Activated naive CD4-positive, alpha-beta T cell treated with anti-CD3 and anti-CD28 coated beads, Interleukin-2, amount 10 ng/mL, durations not matched to agents 7 days and 5 days (primary cell): ENCODE measurements around the gene TPM3.
"Not testable (repeated sequence)": the region's sequence is repeated elsewhere in the genome, so short reads cannot be mapped to it uniquely, and the experiment has no call there.

Source experiments
- CTCF ChIA-PET: fragments of 350-600 bp; sonication (Branson Sonifier 250); formaldehyde crosslinking; loops from one replicate; lab custom pipeline; 2021; ENCODE audit warnings: antibody characterized with exemption; lab: Charles Lee
- DNase-seq: peaks from one replicate; pipeline ENCODE4 v3.0.0-alpha.2; 2020
- H3K27ac Mint-ChIP-seq: one replicate; pipeline ENCODE4 v1.8.0; 2021; ENCODE audit warnings: mild to moderate bottlenecking, moderate library complexity, mixed read lengths
- H3K27me3 Mint-ChIP-seq: one replicate; pipeline ENCODE4 v1.8.0; 2021; ENCODE audit warnings: mild to moderate bottlenecking, mixed read lengths
- H3K36me3 Mint-ChIP-seq: one replicate; pipeline ENCODE4 v1.8.0; 2021; ENCODE audit warnings: mixed read lengths
- H3K4me1 Mint-ChIP-seq: one replicate; pipeline ENCODE4 v1.8.0; 2021; ENCODE audit warnings: mixed read lengths
- H3K4me3 Mint-ChIP-seq: one replicate; pipeline ENCODE4 v1.8.0; 2021; ENCODE audit warnings: mild to moderate bottlenecking, moderate library complexity, mixed read lengths
- H3K9me3 Mint-ChIP-seq: one replicate; pipeline ENCODE4 v1.8.0; 2021; ENCODE audit warnings: mixed read lengths

Gene TPM3

DNA sequence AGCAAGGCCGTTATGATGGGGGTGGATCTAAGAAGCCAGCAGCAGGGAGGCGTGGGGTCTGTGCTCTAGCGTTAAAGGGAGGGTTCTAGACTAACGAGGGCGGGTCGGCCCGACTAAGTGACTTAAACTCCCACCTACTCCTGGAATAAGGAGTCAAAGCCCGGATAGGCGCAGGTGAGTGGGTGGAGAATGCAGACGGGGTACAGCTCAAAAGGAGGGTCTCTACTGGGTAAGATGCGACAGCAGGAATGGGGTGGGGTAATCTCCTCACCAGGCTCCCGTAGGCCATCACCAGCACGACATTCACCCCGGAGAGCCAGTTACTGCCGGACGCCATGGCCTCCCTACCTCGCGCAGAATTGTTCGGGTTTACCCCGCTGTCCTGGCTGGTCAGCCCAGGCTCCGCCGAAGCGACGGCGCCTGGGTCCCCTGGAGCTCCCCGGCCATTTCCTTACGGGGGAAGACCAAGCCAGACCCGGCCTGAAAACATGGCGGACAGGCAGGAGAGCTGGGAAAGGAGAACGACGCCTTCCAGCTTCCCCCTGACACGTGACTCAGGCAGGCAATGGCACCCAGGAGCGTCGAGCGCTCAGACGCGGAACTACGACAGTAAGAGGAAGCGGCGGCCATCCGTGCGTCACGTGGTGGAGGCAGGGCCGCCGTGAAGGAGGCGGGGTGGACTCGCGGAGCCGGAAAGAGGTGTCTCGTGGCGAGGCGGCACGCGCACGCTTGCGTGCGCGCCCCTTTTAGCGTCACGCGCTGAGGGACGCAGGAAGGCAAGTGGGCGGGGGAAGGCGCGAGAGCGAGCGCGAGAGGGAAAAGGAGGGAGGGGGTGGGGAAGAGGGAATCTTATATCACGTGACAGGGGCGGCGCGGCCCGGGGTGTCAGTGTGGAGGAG is 28.4 kb upstream of the TPM3 start, which contains the start of gene UBAP2L:
Gene UBAP2L, plus strand, starts transcription at position 885 of the 899 bp plus-strand sequence. CDS start 4,169 bp downstream, outside the sequence.
- H3K4me3 Mint-ChIP-seq: peak within 1 kb of the TSS; percentile 94
- peak within 1 kb of the TSS; percentile 98 for H3K27ac Mint-ChIP-seq
- no peaks in the 10 kb centered on the region for H3K9me3 Mint-ChIP-seq
- CTCF ChIA-PET: interaction anchor here (4.0 kb wide), 1 partner anchor 22 kb away, joined by 16 read pairs; no protein-coding TSS in a partner anchor
- DNase-seq: peak; percentile 99
- peaks cover 69% of the 10 kb centered on the region for H3K4me1 Mint-ChIP-seq
- no peaks in the 10 kb centered on the region for H3K27me3 Mint-ChIP-seq
- H3K36me3 Mint-ChIP-seq: peaks cover 56% of the 10 kb centered on the region

DNA sequence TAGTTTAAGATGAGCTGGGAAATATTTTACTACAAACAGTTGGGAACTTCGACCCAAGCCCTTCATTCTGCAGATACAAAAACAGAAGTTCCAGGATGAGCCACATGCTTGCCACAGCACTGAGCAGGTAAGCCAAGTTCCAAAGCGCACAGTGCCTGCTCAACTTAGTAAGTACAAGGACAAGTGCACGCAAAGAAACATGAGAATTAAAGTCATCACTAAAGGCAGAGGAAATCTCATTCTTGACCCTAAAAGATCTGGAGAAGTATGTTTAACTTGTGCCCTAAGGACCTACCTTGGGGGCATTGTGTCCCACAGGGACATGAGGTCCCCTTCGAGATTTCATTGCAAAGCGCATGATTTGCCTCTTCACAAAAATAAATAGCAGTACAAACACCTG is 27.6 kb upstream of the TPM3 start:
- Mint-ChIP-seq H3K9me3 (no peaks in the 10 kb centered on the region), H3K4me1 (peaks cover 61% of the 10 kb centered on the region), H3K27me3 (no peaks in the 10 kb centered on the region), H3K36me3 (peaks cover 54% of the 10 kb centered on the region), H3K27ac (peak overlapping the region; percentile 98), H3K4me3 (peak overlapping the region; percentile 94)
- DNase-seq: no peak
- CTCF ChIA-PET: interaction anchor here (1.0 to 4.0 kb wide), 2 partner anchors 21 to 115 kb away, joined by 4 to 16 read pairs; no protein-coding TSS in a partner anchor

DNA sequence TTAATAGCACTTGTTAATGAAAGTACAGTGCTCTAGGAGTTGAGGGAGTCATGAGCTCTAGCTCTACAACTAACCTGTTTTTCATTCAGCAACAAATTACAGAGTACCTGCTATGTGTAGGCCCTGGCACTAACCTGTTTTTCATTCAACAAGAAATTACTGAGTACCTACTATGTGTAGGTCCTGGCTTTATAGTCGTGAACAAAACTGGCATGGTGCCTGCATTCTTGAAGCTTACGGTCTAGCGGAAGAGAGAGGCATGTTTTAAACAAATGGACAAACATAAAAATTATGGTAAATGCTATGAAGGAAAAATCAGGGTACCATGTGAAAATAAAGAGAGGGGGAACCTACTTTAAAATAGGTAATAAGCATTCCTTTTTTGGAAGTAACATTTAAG is 26.6 kb upstream of the TPM3 start:
- CTCF ChIA-PET: interaction anchor here (0.7 to 4.0 kb wide), 3 partner anchors 20 to 116 kb away, joined by 3 to 16 read pairs (median 4); no protein-coding TSS in a partner anchor
- Mint-ChIP-seq H3K27ac (peak overlapping the region; percentile 58), H3K4me1 (peaks cover 55% of the 10 kb centered on the region), H3K4me3 (peak overlapping the region; percentile 94), H3K27me3 (no peaks in the 10 kb centered on the region), H3K9me3 (no peaks in the 10 kb centered on the region), H3K36me3 (peaks cover 53% of the 10 kb centered on the region)
- DNase-seq: no peak

DNA sequence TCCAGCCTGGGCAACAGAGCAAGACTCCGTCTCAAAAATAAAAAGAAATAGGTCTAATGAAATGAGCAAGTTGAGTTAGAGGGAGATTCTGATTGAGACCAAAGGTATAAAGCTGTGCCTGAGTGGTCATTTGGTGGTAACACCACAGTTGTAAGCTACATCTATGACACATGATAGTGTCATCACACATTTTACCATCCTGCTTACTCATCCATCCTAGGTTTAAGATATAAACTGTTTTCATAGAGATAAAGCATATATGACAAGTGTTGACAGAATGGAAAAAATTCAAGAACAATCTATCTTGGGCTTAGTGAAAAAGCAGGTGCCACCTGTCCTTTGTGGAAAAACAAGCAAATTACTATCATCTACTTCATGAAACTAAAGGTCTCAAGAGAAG is 21.4 kb upstream of the TPM3 start:
- Mint-ChIP-seq H3K4me1 (peaks cover 26% of the 10 kb centered on the region), H3K27me3 (no peaks in the 10 kb centered on the region), H3K27ac (no peak overlapping the region), H3K36me3 (peaks cover 46% of the 10 kb centered on the region), H3K9me3 (no peaks in the 10 kb centered on the region), H3K4me3 (no peak overlapping the region)
- no peak for DNase-seq
- CTCF ChIA-PET: interaction anchor here (1.1 kb wide), 1 partner anchor 111 kb away, joined by 4 read pairs; no protein-coding TSS in a partner anchor

DNA sequence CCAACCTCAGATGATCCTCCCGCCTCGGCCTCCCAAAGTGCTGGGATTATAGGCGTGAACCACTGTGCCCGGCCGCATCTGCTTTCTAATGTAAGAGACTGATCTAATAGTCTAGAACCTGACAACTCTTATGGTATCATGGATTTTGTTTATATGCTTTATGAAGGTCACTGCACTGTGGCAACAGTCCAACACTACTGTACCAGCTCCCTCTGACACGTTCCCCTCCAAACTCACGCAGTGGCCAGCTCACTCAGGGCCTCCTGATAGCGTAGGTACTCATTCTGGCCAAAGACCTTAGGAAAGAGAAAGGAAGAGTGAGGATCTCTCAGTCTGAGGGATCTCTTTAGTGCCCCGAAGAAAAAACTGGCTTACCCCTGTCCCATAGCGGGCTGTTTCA is 20.2 kb upstream of the TPM3 start:
- H3K4me3 Mint-ChIP-seq: no peak overlapping the region
- no peak overlapping the region for H3K27ac Mint-ChIP-seq
- H3K9me3 Mint-ChIP-seq: no peaks in the 10 kb centered on the region
- peaks cover 14% of the 10 kb centered on the region for H3K4me1 Mint-ChIP-seq
- DNase-seq: no peak
- H3K36me3 Mint-ChIP-seq: peaks cover 42% of the 10 kb centered on the region
- CTCF ChIA-PET: interaction anchor here (1.3 kb wide), 1 partner anchor 13 kb away, joined by 3 read pairs; no protein-coding TSS in a partner anchor
- H3K27me3 Mint-ChIP-seq: no peaks in the 10 kb centered on the region

DNA sequence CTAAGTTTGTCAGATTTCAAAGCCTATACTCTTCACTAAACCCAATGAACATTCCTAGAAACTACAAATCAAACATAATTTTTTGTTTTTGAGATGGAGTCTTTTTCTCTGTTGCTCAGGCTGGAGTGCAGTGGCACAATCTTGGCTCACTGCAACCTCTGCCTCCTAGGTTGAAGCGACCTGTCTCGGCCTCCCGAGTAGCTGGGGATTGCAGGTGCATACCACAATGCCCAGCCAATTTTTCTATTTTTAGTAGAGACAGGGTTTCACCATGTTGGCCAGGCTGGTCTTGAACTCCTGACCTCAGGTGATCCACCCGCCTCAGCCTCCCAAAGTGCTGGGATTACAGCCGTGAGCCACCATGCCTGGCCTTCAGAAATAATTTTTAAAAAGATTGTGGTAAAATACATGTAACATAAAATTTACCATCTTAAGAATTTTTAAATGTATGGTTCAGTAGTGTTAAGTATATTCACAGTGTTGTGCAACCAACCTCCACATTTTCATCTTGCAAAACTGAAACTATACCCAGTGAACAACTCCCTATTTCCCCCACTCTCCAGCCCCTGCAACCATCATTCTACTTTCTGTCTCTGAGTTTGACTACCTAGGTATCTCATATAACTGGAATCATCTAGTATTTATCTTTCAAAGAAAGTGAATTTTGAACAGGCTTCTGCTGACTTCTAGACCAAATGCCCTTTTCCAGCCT is 16.9 kb upstream of the TPM3 start:
- Mint-ChIP-seq H3K4me3 (no peak overlapping the region), H3K27ac (peak overlapping the region; percentile 2), H3K36me3 (peaks cover 50% of the 10 kb centered on the region), H3K4me1 (peaks cover 7% of the 10 kb centered on the region), H3K27me3 (no peaks in the 10 kb centered on the region), H3K9me3 (no peaks in the 10 kb centered on the region)
- DNase-seq: no peak
- CTCF ChIA-PET: interaction anchor here (1.9 kb wide), 1 partner anchor 10 kb away, joined by 7 read pairs; no protein-coding TSS in a partner anchor

DNA sequence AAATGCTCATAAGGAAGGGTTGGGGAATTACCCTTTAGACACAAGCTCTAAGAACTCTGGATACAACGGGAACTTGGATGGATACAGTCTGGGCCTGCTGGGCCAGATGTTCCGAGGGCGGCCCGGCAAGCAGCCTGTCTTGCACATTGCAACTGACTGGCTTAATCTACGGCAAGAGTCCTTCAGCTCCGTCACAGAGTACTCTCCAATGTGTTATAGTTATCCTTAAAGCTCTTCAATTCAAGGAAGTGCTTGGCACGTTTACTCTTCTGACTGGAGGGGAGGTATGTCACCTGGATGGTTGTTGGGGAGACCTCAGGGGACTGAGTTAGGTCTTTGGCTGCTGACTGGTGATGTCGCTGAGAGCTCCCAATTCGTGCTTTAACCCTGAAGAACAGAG is 15.4 kb upstream of the TPM3 start:
- CTCF ChIA-PET: interaction anchor here (1.9 kb wide), 1 partner anchor 8 kb away, joined by 7 read pairs; no protein-coding TSS in a partner anchor
- Mint-ChIP-seq H3K27me3 (no peaks in the 10 kb centered on the region), H3K27ac (no peak overlapping the region), H3K4me1 (peaks cover 7% of the 10 kb centered on the region), H3K4me3 (no peak overlapping the region), H3K9me3 (no peaks in the 10 kb centered on the region), H3K36me3 (peaks cover 41% of the 10 kb centered on the region)
- no peak for DNase-seq

DNA sequence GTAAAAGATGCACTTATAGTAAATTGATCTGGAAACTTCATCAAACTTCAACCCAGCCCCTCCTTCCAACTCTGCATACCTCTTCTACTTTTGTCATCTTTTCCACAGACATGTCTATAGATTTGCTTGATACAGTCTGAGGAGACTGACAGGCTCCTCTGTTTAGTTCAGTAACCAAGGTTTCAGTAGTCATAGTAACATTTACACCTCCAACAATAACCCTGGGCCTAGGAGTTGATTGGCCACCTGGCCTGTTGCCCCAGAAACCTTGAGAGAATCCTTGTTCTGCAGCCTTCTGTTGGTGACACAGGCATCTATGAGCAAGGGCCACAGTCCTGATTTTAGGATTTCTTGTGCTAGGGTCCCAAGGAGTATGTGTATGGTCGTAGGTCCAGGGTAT is 14.3 kb upstream of the TPM3 start, which contains the start of gene CFAP141:
Gene CFAP141, minus strand, starts transcription at position 138 of the 400 bp plus-strand sequence. Its CDS starts 26 bp downstream, at position 112.
- peak within 1 kb of the TSS; percentile 3 for H3K27ac Mint-ChIP-seq
- peaks cover 5% of the 10 kb centered on the region for H3K4me1 Mint-ChIP-seq
- H3K36me3 Mint-ChIP-seq: peaks cover 33% of the 10 kb centered on the region

DNA sequence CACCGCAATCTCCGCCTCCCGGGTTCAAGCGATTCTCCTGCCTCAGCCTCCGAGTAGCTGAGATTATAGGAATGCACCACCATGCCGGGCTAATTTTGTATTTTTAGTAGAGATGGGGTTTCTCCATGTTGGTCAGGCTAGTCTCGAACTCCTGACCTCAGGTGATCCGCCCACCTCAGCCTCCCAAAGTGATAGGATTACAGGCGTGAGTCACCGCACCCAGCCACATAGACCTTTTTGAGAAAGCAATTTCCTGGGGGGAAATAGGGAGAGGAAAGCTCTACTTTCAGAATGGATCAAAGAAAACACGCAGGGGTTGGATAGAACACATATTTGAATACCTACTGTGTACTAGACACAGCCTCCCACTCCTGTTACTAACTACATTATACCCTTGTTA is 13.9 kb upstream of the TPM3 start:
- not testable (repeated sequence) for DNase-seq

More for the DNA sequence above, 14.3 kb upstream of the TPM3 start, which contains the start of gene CFAP141:
- no peaks in the 10 kb centered on the region for H3K9me3 Mint-ChIP-seq
- H3K4me3 Mint-ChIP-seq: no peak within 1 kb of the TSS
- CTCF ChIA-PET: interaction anchor here (1.3 kb wide), 1 partner anchor 65 kb away, joined by 3 read pairs; the partner anchor contains the start of gene HAX1
- no peak for DNase-seq
- no peaks in the 10 kb centered on the region for H3K27me3 Mint-ChIP-seq

DNA sequence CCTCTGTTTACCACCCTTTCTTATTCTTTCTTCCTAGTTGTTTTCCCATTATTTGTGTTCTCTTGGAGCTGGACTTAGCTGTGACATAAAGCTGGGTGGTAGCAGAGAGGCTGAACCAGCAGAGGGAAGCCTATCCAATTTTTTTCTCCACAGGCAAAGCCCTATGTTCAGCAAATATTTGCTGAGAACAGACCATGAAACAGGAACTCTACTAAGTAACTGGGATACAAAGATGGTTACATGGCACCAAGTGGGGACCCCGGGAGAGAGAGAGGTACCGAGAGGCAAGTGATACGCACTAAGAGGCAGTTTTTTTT is 7.6 kb upstream of the TPM3 start:
- CTCF ChIA-PET: interaction anchor here (0.6 to 4.2 kb wide), 22 partner anchors 8 to 350 kb away, joined by 3 to 63 read pairs (median 4); partner anchors contain the start of genes HAX1 and UBAP2L
- Mint-ChIP-seq H3K9me3 (no peaks in the 10 kb centered on the region), H3K27me3 (peaks cover 11% of the 10 kb centered on the region), H3K27ac (no peak overlapping the region), H3K4me3 (no peak overlapping the region), H3K4me1 (no peaks in the 10 kb centered on the region), H3K36me3 (no peaks in the 10 kb centered on the region)
- DNase-seq: no peak

More for the DNA sequence above, 13.9 kb upstream of the TPM3 start:
- not testable (repeated sequence) for H3K27me3 Mint-ChIP-seq, H3K4me3 Mint-ChIP-seq, H3K9me3 Mint-ChIP-seq, H3K4me1 Mint-ChIP-seq
- H3K27ac Mint-ChIP-seq: peak overlapping the region; percentile 3
- CTCF ChIA-PET: interaction anchor here (1.3 kb wide), 1 partner anchor 66 kb away, joined by 3 read pairs; the partner anchor contains the start of gene HAX1
- H3K36me3 Mint-ChIP-seq: peaks cover 33% of the 10 kb centered on the region

DNA sequence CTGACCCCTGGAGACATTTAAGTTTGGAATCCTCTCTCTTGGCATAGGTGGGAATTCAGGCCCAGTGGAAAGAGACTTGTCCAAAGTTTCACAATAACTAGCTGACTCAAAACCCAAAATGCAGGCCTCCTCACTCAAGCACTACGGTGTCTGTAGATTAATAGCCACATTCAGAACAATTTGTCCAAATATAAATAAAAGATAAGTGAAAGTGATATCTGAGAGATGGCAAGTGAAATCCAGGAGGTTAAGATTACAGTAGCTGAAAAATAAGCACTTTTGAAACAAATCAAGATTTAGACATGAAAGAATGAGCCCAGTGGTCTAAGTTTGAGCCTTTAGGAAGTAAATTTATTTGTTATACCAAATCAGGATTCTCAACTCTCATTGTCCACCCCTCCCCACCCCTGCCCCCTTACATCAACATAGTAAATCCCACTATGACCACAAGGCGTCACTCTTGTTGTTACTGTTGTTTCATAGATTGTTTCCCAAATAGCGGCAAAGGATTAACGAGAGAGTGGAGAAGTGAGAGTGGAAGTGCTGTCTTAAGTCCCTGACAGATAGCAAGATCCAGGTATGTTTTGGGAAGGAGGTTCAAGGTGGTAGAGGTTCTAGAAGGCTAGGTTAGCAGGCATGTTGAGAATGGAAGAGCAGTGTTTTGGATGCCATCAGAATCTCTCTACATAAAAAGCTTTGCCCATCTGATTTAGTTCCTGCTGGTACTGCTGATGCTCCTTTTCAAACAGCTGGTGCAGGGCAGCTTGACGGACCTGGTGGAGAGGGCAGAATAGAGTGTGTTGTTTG is 7.1 kb upstream of the TPM3 start:
- Mint-ChIP-seq H3K4me3 (no peak overlapping the region), H3K9me3 (no peaks in the 10 kb centered on the region), H3K36me3 (no peaks in the 10 kb centered on the region), H3K27me3 (peaks cover 17% of the 10 kb centered on the region), H3K27ac (no peak overlapping the region), H3K4me1 (no peaks in the 10 kb centered on the region)
- CTCF ChIA-PET: interaction anchor here (0.6 to 4.2 kb wide), 25 partner anchors 8 to 350 kb away, joined by 3 to 63 read pairs (median 4); partner anchors contain the start of genes HAX1 and UBAP2L
- DNase-seq: peak; percentile 54

DNA sequence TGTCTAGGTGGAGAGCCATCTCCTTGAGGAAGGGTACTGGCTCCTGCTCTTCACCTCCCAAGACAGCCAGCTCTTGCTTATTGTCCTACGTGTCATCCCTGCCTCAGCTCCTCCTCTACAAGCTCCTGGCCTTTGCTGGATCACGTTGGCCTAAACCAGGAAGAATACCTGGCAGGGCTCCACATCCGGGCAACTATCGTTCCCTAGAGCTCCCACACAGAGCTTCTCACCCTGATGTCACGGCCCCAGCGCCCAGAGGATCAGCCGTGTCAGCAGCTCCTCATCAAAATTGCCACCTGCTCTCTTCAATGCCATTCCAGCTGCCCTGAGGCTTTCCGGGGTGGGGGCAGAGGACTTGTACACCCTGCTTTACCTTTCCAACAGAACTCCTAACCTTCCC is 1.9 kb upstream of the TPM3 start:
- Mint-ChIP-seq H3K36me3 (no peaks in the 10 kb centered on the region), H3K4me3 (no peak overlapping the region), H3K27me3 (peaks cover 59% of the 10 kb centered on the region), H3K27ac (no peak overlapping the region), H3K4me1 (no peaks in the 10 kb centered on the region), H3K9me3 (no peaks in the 10 kb centered on the region)
- CTCF ChIA-PET: interaction anchor here (1.0 kb wide), 1 partner anchor 141 kb away, joined by 3 read pairs; no protein-coding TSS in a partner anchor
- DNase-seq: no peak

DNA sequence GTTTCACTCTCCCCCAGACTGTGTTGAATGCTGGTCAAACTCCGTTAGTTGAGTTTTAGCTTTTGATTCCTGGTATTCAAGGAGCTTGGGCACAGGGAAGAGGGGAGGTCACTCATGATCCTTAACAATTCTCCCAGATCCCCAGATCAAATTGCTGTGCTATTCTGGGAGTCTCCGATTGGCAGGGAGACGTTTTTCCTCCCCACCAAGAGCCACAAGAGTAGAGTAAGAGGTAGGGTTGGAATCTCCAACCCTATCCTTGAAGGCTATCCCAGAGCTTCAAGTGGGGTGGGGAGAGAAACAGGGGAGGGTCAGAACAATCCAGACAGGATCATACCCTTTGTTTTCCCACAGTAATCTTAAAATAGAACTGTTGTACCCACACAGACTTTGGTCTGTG is 576 bp upstream of the TPM3 start:
- H3K9me3 Mint-ChIP-seq: no peaks in the 10 kb centered on the region
- H3K27me3 Mint-ChIP-seq: peaks cover 70% of the 10 kb centered on the region
- H3K36me3 Mint-ChIP-seq: no peaks in the 10 kb centered on the region
- no peak overlapping the region for H3K4me3 Mint-ChIP-seq
- no peak overlapping the region for H3K27ac Mint-ChIP-seq
- CTCF ChIA-PET: interaction anchor here (1.1 kb wide), 1 partner anchor 153 kb away, joined by 3 read pairs; no protein-coding TSS in a partner anchor
- no peak for DNase-seq
- H3K4me1 Mint-ChIP-seq: no peaks in the 10 kb centered on the region
